IMR-90 (cell line): Measurements from ENCODE around the gene ITPR2. TPM values are rescaled to one million over a fixed set of nuclear protein-coding genes. Genes with fewer than 3 reads are reported as not detected.

Experiments
- ELK1 ChIP-seq: fragments of 150-350 bp; IDR thresholded peaks from 2 replicates; pipeline ENCODE4 v1.6.1; 2016; ENCODE audit warnings: low read depth, mild to moderate bottlenecking, low read length, moderate library complexity, borderline replicate concordance
- RCOR1 ChIP-seq: IDR thresholded peaks from 2 replicates; pipeline ENCODE4 v1.6.1; 2012; ENCODE audit warnings: mild to moderate bottlenecking, low read length, improper control_type of control experiment; ENCODE audit not compliant: insufficient replicate concordance
- polyA plus RNA-seq, 3 experiments: library from polyadenylated mRNA; depleted of rRNA; stranded (reverse); fragments of >200 nt; gene quantifications; 2 replicates each; pipeline ENCODE4 v1.2.3, GENCODE V29; 2012; ENCODE audit warnings: low replicate concordance in 1 of 3
- total RNA-seq: library from RNA; depleted of rRNA; stranded (reverse); fragments of >200 nt; gene quantifications from 2 replicates; pipeline ENCODE4 v1.2.3, GENCODE V29; 2012

ITPR2 gene
- total and polyA plus RNA-seq, 2 of the 4 experiments (the other 2 are of a cell fraction), result 1.2 to 9.0 TPM

- TF ChIP-seq ELK1, result no peak
- TF ChIP-seq RCOR1, result no peak
These were observed 923 bp upstream of the ITPR2 start (continued) for GRCh38 chr12:26833743-26834490.
